Uterus (tissue), 4 donors: ENCODE measurements around the gene CEBPG. TPM values are rescaled to one million over a fixed set of nuclear protein-coding genes. Genes with fewer than 3 reads are reported as not detected.

Experiments used
- DNase-seq, 2 donors: peaks; one replicate each; pipeline ENCODE4 v3.0.0-alpha.2; 2019 to 2020
- H3K27ac ChIP-seq, 2 donors: fragments of 200-600 bp; sonication (generic); 1 replicate in 1 of 2; 2 replicates in 1 of 2; pipeline ENCODE4 v1.5.1; 2016 to 2018
- H3K27me3 ChIP-seq, 2 donors: fragments of 200-600 bp; sonication (generic); one replicate each; pipeline ENCODE4 v1.5.1; 2018 to 2019; ENCODE audit warnings: control low read depth in 1 of 2
- H3K36me3 ChIP-seq, 2 donors: fragments of 200-600 bp; sonication (generic); one replicate each; pipeline ENCODE4 v1.5.1; 2019; ENCODE audit warnings: control low read depth in 1 of 2
- H3K4me1 ChIP-seq, 2 donors: fragments of 200-600 bp; sonication (generic); one replicate each; pipeline ENCODE4 v1.5.1; 2018 to 2019; ENCODE audit warnings: control low read depth in 1 of 2
- H3K4me3 ChIP-seq, 2 donors: fragments of 200-600 bp; sonication (generic); 1 replicate in 1 of 2; 2 replicates in 1 of 2; pipeline ENCODE4 v1.5.1; 2018 to 2019; ENCODE audit warnings: mild to moderate bottlenecking in 1 of 2
- H3K9me3 ChIP-seq, 2 donors: fragments of 200-600 bp; sonication (generic); one replicate each; pipeline ENCODE4 v1.5.1; 2019; ENCODE audit warnings: control low read depth in 1 of 2
- CTCF ChIP-seq, 4 experiments: fragments of 200-600 bp in 2 of 4; fragments of 450-650 bp in 2 of 4; sonication (generic) in 2 of 4; IDR thresholded peaks; one replicate each; pipeline ENCODE4 v1.5.1; 2016 to 2019; ENCODE audit warnings: antibody characterized with exemption in 4 of 4, mild to moderate bottlenecking in 2 of 4, moderate library complexity in 1 of 4
- POLR2A ChIP-seq, 2 donors: fragments of 450-650 bp; IDR thresholded peaks; one replicate each; pipeline ENCODE4 v1.6.1; 2016; ENCODE audit warnings: antibody characterized with exemption in 2 of 2, mild to moderate bottlenecking in 1 of 2, moderate library complexity in 1 of 2
- intact Hi-C: fragments of 100-400 bp; cut with DNase I; formaldehyde crosslinking; loops from one replicate; pipeline ENCODE4 v1.15.1; 2023; ENCODE audit warnings: low total_unique reads
- total RNA-seq, 4 donors: library from RNA; depleted of rRNA in 3 of 4; stranded (reverse); fragments of >200 nt in 3 of 4; gene quantifications; one replicate each; pipeline versions ENCODE4 v1.1.0 to v1.2.4, GENCODE V29; 2014 to 2023
- donor health status: DM: yes; HTN: yes; CAD: no.

The CEBPG gene
- total RNA-seq, 4 donors from 2014 or later = 10.3 to 33.3 (median 25.5) TPM

- Histone ChIP-seq H3K36me3 (no peaks in the 10 kb centered on the region), H3K27me3 (no peaks in the 10 kb centered on the region)
- intact Hi-C loops = no loop called here
These were observed 25.0 kb downstream of the CEBPG start for GRCh38 chr19:33398361-33399060.

GRCh38 chr19:33399081-33399744 is 25.7 kb downstream of the CEBPG start:
- Histone ChIP-seq H3K27me3 (no peaks in the 10 kb centered on the region), H3K4me3 (no peak overlapping the region), H3K9me3 (no peaks in the 10 kb centered on the region), H3K36me3 (no peaks in the 10 kb centered on the region), H3K27ac (no peak overlapping the region), H3K4me1 (peaks cover 4 to 14% of the 10 kb centered on the region in 2 donors)
- intact Hi-C loops = no loop called here
- DNase-seq = no peak
- TF ChIP-seq CTCF (IDR thresholded peaks at IDR 0.05) (no peak), POLR2A (IDR thresholded peaks at IDR 0.05) (no peak)

More at GRCh38 chr19:33398361-33399060, 25.0 kb downstream of the CEBPG start:
- TF ChIP-seq POLR2A (IDR thresholded peaks at IDR 0.05) = no peak
- TF ChIP-seq CTCF (IDR thresholded peaks at IDR 0.05) = no peak
- peaks cover 4 to 16% of the 10 kb centered on the region in 2 donors for H3K4me1 ChIP-seq
- H3K27ac ChIP-seq = no peak overlapping the region
- no peak overlapping the region for H3K4me3 ChIP-seq
- DNase-seq = no peak
- no peaks in the 10 kb centered on the region for H3K9me3 ChIP-seq

- TF ChIP-seq CTCF (IDR thresholded peaks at IDR 0.05) (no peak), POLR2A (IDR thresholded peaks at IDR 0.05) (no peak)
- H3K9me3 ChIP-seq = no peaks in the 10 kb centered on the region
- H3K27me3 ChIP-seq = no peaks in the 10 kb centered on the region
- no peak overlapping the region for H3K27ac ChIP-seq
- intact Hi-C loops = loop anchor here (10.0 kb wide), 1 partner anchor 105 kb away; no protein-coding TSS in a partner anchor
- peaks cover 0 to 9% of the 10 kb centered on the region in 2 donors for H3K4me1 ChIP-seq
- H3K4me3 ChIP-seq = no peak overlapping the region
- no peaks in the 10 kb centered on the region for H3K36me3 ChIP-seq
- DNase-seq = no peak
These were observed 26.5 kb downstream of the CEBPG start for GRCh38 chr19:33399745-33400681.

- no peak for DNase-seq
- intact Hi-C loops = loop anchor here (10.0 kb wide), 1 partner anchor 106 kb away; no protein-coding TSS in a partner anchor
These were observed 27.6 kb downstream of the CEBPG start for GRCh38 chr19:33400856-33401682.

More at GRCh38 chr19:33400856-33401682, 27.6 kb downstream of the CEBPG start:
- no peaks in the 10 kb centered on the region for H3K9me3 ChIP-seq
- H3K4me3 ChIP-seq = no peak overlapping the region
- no peak overlapping the region for H3K27ac ChIP-seq
- no peaks in the 10 kb centered on the region for H3K4me1 ChIP-seq
- H3K36me3 ChIP-seq = no peaks in the 10 kb centered on the region
- TF ChIP-seq CTCF (IDR thresholded peaks at IDR 0.05) (no peak), POLR2A (IDR thresholded peaks at IDR 0.05) (no peak)
- H3K27me3 ChIP-seq = no peaks in the 10 kb centered on the region
